NCI-H1436 treated with DMSO at 0.1 percent for 48 hours (cell line): ENCODE data around the gene TMEM132D.
A peak's percentile ranks its signal among the peaks of the same experiment; 100 is the strongest.

Experiments
- DNase-seq: peaks from one replicate; lab custom pipeline; 2025; lab: John Stamatoyannopoulos, UW

The TMEM132D gene

DNA sequence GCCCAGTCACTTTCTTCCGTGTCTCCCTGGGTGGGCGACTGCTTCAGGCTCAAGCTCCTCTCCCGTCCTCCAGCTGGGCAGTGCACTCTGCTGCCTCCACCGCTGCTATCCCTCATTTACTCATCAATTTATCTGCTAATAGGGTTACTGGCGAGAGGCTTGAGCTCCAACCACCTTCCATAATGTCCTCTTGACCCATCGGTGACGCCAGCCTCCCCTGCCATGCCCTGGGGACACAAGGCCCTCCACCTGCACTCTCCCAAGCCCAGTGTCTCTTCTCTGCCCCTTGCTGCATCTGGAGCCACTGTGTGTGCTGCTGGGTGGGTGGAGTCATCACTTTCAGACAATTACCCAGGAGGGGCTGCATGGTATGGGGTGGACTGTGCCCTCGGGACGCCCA is 78.5 kb downstream of the TMEM132D start:
- no peak for DNase-seq

GRCh38 chr12:129821964-129822363 is 81.9 kb downstream of the TMEM132D start:
- DNase-seq, result no peak

- DNase-seq, result no peak
Observed at GRCh38 chr12:129819391-129819790, 84.4 kb downstream of the TMEM132D start.

GRCh38 chr12:129815846-129816245 is 88.0 kb downstream of the TMEM132D start:
- no peak for DNase-seq

DNA sequence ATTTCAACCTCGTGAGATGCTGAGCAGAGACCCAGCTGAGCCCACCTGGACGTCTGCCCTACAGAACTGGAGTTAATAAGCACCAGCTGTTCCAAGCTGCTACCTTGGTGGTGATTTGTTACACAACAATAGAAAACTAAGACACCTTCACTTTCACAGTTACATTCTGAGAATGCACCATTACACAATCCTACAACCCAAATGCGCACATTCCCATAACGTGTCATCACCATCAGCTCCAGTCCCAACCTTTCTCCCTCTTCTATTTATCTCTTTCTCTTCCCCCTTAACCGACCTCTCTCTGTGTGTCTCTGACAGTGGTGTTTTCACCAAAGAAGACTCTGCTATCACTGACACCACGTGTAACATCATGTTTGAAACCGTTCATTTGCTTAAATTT is 91.9 kb downstream of the TMEM132D start:
- DNase-seq, result no peak

DNA sequence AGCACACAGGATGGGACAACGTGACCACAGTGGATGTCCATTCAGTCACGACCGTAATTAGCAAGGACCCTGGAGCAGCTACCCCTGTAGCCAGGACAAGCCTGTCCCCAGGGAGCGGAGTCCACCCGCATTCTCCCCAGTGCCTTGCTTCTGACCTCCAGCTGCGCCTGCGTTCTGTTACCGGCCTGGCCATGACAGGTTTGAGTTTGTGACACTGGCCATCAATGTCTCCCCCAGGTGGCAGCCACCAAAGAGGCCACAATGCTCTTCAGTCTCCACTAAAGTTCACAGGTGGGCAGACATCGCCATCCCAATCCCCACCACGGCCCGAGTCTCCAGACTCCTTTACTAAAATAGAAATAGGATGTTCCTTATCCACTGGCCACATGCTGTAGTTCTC is 96.7 kb downstream of the TMEM132D start:
- no peak for DNase-seq

DNA sequence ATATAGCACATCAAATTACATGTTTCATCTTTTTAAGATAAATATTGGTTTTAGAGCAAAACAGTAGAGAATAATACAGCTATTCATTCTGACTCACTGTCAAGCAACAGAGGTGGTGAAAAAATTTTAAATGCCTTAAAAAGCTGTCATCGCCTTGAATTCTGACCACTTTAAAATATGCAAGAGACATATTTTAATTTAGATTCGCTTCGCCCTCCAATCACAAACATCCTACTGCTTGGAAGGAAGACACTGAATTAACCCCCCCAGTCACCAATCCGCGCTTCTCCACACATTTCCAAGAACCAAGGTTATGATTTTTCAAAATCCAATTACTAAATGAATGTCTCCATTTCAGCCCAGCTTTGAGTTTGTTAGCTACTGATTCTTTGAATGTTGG is 112.4 kb downstream of the TMEM132D start:
- no peak for DNase-seq

DNA sequence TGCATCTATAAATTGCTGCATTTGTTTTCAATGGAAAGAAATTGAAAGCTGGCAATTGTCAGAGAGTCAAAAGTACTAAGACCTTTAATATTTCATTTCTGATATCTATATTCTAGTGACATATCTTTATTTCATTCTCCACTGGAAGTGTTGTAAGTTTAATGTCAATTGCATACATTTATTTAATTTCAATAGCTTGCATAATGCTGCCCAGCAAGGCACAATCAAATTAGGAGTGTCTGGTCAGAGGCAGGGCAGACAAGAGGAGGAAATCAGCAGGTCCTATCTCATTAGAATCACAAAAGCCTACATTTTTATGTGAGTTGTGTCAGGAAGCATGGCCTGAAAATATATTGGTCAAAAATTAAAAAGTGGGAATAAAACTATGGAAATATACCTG is 112.9 kb downstream of the TMEM132D start:
- no peak for DNase-seq

DNA sequence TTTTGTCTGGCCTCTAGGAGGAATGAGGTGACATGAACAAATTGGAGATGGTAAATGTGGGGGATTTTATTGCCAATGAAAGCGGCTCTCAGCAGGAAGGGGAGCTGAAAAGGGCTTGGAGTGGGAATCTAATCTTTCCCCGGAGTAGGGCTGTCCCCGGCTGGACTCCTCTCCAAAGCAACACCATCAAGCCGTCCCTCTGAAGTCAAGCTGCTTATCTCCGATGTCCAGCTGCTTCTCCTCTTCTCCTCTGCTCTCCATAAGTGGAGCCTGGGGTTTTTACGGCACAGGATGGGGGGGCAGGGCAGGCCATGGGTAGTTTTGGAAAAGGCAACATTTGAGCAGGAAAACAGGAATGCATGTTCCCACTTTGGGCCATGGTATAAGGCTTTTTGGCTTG is 113.5 kb downstream of the TMEM132D start:
- DNase-seq, result no peak

GRCh38 chr12:129789921-129790320 is 113.9 kb downstream of the TMEM132D start:
- DNase-seq, result no peak

GRCh38 chr12:129788506-129789084 is 115.2 kb downstream of the TMEM132D start:
- DNase-seq, result no peak

- no peak for DNase-seq
Observed at GRCh38 chr12:129779989-129780388, 123.8 kb downstream of the TMEM132D start.

DNA sequence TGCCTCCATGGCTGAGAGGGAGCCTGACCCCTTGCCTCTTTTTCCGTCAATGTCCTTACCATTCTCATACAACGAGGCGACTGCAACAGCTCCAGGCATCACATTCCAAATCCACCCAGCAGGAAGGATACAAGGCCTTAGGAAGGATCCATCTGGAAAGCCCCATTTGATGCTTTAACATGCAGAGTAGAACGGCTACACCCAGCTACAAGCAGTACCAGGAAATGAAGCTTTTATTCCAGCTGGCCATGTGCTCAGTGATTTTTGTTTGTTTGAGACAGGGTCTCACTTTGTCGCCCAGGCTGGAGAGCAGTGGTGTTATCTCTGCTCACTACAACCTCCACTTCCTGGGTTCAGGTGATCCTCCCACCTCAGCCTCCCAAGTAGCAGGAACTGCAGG is 124.8 kb downstream of the TMEM132D start:
- DNase-seq, result no peak

GRCh38 chr12:129776977-129777667 is 126.7 kb downstream of the TMEM132D start:
- DNase-seq, result peak; percentile 61

GRCh38 chr12:129772501-129773493 is 131.0 kb downstream of the TMEM132D start:
- no peak for DNase-seq

DNA sequence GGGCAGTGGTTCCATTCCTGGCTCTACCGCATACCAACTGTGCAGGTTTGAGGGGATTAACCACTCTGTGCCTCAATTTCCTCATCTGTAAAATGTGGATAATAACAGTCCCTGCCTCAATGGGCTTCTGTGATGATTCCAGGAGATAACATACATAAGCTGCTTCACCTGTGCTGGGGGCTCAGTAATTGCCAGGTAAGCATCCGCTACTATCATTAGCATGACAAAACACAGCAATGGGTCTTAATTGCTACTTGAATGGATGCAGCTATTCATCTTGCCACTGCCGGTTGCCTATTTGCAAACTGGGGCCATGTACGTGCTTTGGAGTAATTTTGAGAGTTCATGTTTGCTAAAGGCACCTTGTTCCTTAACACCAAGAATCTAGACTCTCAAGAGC is 132.6 kb downstream of the TMEM132D start:
- DNase-seq, result peak; percentile 18

DNA sequence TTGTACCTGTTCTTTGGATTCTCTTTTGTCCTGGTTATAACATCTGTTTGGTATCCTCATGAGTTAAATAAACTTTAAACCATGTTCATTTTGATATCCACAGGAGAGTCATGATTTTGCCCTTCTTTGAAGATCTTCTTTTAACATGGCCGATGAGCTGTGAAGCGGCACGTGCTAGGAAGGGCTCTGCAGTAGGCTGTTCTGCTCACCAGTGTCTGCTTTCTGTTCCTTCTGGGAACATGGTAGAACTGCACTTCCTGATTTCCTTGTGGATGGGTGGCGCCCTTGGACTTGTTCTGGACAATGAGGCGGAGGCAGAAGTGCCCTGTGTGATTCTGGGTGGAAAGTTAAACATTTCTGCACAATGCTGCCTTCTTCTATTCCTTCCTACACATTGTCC is 138.1 kb downstream of the TMEM132D start:
- DNase-seq, result no peak

DNA sequence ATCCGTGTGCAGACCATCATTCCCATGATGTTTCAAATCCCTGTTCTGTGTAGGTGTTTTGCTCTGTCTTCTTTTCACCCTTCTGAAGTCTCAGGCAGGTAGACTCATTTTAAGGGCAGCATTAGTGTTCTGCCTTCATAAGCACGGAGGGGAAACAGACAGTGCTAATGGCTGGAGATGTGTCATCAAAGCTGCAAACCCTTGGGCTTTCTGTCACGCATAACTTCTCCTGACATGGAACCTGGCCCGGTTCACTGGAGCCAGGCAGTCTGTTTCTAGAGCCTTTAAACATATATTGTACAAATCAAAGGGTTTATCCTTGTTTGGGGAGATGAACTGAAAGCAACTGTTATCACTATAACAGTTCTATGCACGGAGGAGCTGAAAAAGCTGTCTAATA is 141.4 kb downstream of the TMEM132D start:
- DNase-seq, result no peak

DNA sequence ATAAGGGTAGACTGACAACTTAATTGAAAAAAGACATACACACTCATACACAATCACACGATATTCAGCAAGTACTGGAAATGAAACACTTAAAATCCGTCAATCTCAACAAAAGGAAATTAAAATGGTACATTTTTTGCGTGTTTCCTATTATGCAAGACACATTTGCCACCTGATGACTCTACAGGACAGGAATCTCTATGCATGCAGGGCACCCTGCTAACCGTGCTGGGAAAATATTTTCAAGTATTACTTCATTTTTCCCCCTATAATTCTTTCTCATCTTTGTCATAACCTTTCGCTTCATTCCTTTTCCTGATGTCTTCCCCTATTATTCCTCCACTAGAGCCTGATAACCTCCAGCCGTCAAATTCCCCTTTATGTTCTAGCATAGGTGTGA is 150.2 kb downstream of the TMEM132D start:
- DNase-seq, result no peak

- no peak for DNase-seq
Observed at GRCh38 chr12:129750421-129750820, 153.4 kb downstream of the TMEM132D start.

- no peak for DNase-seq
Observed at GRCh38 chr12:129746318-129746717, 157.5 kb downstream of the TMEM132D start.

GRCh38 chr12:129729170-129729569 is 174.7 kb downstream of the TMEM132D start:
- DNase-seq, result no peak

DNA sequence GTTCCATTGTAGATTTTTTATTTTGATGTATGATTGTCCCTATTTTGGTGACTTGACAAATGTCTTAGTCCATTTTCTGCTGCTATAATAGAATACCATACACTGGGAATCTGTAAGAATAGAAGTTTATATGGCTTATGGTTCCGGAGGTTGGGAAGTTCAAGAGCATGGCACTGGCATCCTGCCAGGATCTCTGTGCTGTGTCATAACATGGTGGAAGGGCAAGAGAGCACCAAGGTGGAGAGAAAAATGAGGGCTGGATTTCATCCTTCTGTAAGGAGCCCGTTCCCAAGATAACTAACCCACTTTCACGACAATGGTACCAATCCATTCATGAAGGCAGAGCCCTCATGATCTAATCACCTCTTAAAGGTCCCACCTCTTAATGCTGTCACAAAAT is 176.7 kb downstream of the TMEM132D start:
- DNase-seq, result no peak
